Thoracic aorta (tissue), 2 donors: ENCODE results near the gene IGFL1. TPM values are rescaled to one million over a fixed set of nuclear protein-coding genes. Genes with fewer than 3 reads are reported as not detected.

ENCODE experiments used
- ATAC-seq: fragments of 150-250 bp; one replicate; pipeline ENCODE4 v1.8.0; 2017; ENCODE audit warnings: low read depth; ENCODE audit not compliant: insufficient number of reproducible peaks, low FRiP score
- DNase-seq: peaks from one replicate; pipeline ENCODE4 v3.0.0-alpha.2; 2020; ENCODE audit warnings: low spot score
- H3K27ac ChIP-seq, 2 donors: fragments of 200-600 bp; sonication (generic); 1 replicate in 1 of 2; 2 replicates in 1 of 2; pipeline ENCODE4 v1.5.1; 2016; ENCODE audit warnings: mild to moderate bottlenecking in 2 of 2, moderate library complexity in 2 of 2
- H3K27me3 ChIP-seq: fragments of 200-600 bp; sonication (generic); replicated peaks from 2 replicates; pipeline ENCODE4 v1.6.0; 2016; ENCODE audit warnings: mild to moderate bottlenecking; ENCODE audit not compliant: insufficient read depth
- H3K36me3 ChIP-seq: fragments of 200-600 bp; sonication (generic); one replicate; pipeline ENCODE4 v1.5.1; 2016
- H3K4me1 ChIP-seq, 2 donors: fragments of 200-600 bp; sonication (generic); 1 replicate in 1 of 2; 2 replicates in 1 of 2; pipeline versions ENCODE4 v1.5.1 to v1.6.0; 2016; ENCODE audit warnings: low read depth in 2 of 2, mild to moderate bottlenecking in 1 of 2; ENCODE audit not compliant: control insufficient read depth in 1 of 2
- H3K4me3 ChIP-seq: fragments of 200-600 bp; sonication (generic); 2 replicates; pipeline ENCODE4 v1.5.1; 2016; ENCODE audit warnings: mild to moderate bottlenecking
- H3K9me3 ChIP-seq: fragments of 200-600 bp; sonication (generic); 2 replicates; pipeline ENCODE4 v1.5.1; 2016
- CTCF ChIP-seq: fragments of 200-600 bp; sonication (generic); IDR thresholded peaks from one replicate; pipeline ENCODE4 v1.5.1; 2019; ENCODE audit warnings: antibody characterized with exemption
- total RNA-seq, 2 donors: library from RNA; depleted of rRNA; stranded (reverse); fragments of >200 nt; gene quantifications; one replicate each; pipeline versions ENCODE4 v1.1.0 to v1.2.3, GENCODE V29; 2016

IGFL1 gene
- total RNA-seq, 2 donors from 2014 or later, result not detected

GRCh38 chr19:46197314-46198070, 32.0 kb upstream of the IGFL1 start:
- no peak for TF ChIP-seq CTCF
- Histone ChIP-seq H3K36me3 (no peaks in the 10 kb centered on the region), H3K27me3 (no peaks in the 10 kb centered on the region), H3K27ac (no peak overlapping the region), H3K9me3 (no peaks in the 10 kb centered on the region), H3K4me1 (no peaks in the 10 kb centered on the region), H3K4me3 (no peak overlapping the region)
- no peak for DNase-seq
- no peak for ATAC-seq

GRCh38 chr19:46198756-46199155, 30.8 kb upstream of the IGFL1 start:
- Histone ChIP-seq H3K9me3 (no peaks in the 10 kb centered on the region), H3K4me1 (no peaks in the 10 kb centered on the region), H3K4me3 (no peak overlapping the region), H3K27ac (no peak overlapping the region), H3K27me3 (no peaks in the 10 kb centered on the region), H3K36me3 (no peaks in the 10 kb centered on the region)
- TF ChIP-seq CTCF, result no peak
- ATAC-seq (no peak), DNase-seq (no peak)

- no peak for DNase-seq
- Histone ChIP-seq H3K4me1 (peaks cover 0 to 4% of the 10 kb centered on the region in 2 donors), H3K36me3 (no peaks in the 10 kb centered on the region), H3K4me3 (no peak overlapping the region), H3K27ac (no peak overlapping the region), H3K27me3 (no peaks in the 10 kb centered on the region), H3K9me3 (no peaks in the 10 kb centered on the region)
- no peak for TF ChIP-seq CTCF
- ATAC-seq, result no peak
Measured at GRCh38 chr19:46201454-46202310, 27.9 kb upstream of the IGFL1 start.

GRCh38 chr19:46202426-46202825, 27.1 kb upstream of the IGFL1 start:
- TF ChIP-seq CTCF, result no peak
- ATAC-seq (no peak), DNase-seq (no peak)
- Histone ChIP-seq H3K9me3 (no peaks in the 10 kb centered on the region), H3K4me1 (peaks cover 0 to 4% of the 10 kb centered on the region in 2 donors), H3K36me3 (no peaks in the 10 kb centered on the region), H3K27ac (no peak overlapping the region), H3K4me3 (no peak overlapping the region), H3K27me3 (no peaks in the 10 kb centered on the region)
